ENCODE measurements around the gene SRP9.
"Not testable (repeated sequence)": the region's sequence is repeated elsewhere in the genome, so short reads cannot be mapped to it uniquely, and the experiment has no call there.

Gene SRP9

DNA sequence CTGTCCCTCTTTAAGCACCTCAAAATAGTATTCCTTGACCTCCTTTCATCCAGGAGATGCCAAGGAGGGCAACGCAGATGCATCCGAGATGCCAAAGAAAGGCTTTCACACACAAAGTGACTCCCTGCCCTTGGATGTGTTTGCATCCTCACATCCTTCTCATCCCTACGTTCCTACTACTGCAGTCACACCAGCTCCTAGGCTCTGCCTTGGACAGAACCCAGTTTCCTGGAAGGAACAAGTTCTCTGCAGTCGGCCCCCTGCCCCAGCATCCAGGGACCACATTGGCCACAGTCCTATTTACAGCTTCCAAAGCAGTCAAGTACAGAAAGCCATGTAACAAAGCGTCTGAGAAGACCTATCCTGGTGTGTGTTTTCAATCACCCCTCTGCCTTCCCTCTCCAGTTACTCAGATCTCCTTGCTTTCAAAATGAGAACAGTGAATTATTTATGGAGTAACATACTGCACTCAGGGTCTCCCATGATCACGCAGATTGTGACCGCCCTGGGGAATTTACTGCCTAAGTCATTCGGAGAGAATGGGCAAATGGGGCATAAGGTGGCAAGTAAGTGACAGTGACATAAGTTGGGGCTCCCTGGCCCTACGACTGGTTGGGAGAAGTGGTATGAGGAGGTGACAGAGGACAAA, 21.8 kb upstream of the SRP9 start:
- DNase-seq (ENCODE audit: low read depth) = no peak

DNA sequence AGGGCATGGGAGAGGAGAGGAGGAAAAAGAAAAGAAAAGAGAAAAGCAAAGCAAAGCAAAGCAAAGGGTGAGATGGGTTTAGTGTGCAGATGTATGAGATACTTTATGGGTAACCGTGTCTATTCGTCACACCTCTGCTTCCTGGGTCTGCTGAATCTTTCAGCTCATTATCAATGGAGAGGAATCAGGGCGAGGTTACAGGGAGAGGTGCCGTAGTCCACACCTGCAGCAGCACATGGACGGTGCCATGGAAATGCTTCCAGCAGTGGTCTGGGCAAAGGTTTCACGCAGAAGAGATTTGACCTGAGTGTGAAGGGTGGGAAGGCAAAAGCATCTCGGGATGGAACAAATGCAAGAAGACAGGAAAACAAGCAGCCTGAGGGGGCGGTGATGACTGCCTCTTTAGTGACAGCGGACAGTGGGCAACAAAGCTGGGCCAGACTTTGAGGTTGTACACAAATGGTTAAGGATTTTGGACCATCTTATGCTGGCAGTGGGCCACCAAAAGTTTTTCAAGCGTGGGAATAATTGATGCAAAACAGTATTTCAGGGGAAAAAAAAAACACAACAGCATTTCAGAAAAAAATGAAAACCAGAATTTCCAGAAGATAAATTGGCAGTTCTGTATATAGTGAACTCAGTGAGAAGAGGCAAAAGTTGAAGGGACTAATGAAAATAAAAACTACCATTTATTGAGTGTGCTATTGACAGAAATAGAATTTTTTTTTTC, 19.5 kb upstream of the SRP9 start:
- no peak for DNase-seq (ENCODE audit: low read depth)

DNA sequence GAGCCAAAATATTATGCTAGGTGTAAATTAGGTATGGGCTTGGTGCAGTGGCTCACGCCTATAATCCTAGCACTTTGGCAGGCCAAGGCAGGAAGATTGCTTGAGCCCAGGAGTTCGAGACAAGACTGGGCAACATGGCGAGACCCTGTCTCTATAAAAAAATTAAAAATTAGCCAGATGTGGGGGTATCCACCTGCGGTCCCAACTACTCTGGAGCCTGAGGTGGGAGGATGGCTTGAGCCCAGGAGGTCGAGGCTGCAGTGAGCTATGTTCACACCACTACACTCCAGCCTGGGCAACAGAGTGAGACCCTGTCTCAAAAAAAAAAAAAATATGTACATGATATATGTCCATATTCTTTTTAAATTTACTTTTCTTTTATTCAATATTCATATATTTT, 17.7 kb upstream of the SRP9 start:
- not testable (repeated sequence) for DNase-seq (ENCODE audit: low read depth)

DNA sequence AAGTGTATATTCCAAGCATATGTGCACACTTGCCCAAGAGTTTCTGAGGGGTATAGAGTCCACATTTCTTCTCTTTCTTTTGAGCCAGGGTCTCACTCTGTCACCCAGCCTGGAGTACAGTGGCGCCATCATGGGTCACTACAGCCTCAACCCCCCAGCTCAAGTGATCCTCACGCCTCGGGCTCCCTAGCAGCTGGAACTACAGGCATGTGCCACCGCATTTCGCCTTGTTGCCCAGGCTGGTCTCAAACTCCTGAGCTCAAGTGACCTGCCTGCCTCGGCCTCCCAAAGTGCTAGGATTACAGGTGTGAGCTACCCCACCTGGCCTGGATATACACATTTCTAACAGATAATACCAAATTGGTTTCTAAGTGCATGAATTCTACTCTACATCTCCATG, 17.1 kb upstream of the SRP9 start:
- no peak for DNase-seq (ENCODE audit: low read depth)

DNA sequence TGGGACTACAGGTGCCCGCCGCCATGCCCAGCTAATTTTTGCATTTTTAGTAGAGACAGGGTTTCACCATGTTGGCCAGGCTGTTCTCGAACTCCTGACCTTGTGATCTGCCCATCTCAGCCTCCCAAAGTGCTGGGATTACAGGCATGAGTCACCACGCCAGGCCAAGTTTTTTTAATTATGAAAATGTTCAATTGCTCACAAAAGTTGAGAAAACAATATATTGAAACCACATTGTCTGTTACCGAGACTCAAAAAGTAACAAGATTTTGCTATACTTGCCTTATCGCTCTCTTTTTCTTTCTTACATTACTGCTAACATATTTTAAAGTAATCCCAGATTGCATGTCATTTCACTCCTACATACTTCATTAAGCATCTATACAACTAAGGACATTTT, 16.2 kb upstream of the SRP9 start:
- not testable (repeated sequence) for DNase-seq (ENCODE audit: low read depth)

DNA sequence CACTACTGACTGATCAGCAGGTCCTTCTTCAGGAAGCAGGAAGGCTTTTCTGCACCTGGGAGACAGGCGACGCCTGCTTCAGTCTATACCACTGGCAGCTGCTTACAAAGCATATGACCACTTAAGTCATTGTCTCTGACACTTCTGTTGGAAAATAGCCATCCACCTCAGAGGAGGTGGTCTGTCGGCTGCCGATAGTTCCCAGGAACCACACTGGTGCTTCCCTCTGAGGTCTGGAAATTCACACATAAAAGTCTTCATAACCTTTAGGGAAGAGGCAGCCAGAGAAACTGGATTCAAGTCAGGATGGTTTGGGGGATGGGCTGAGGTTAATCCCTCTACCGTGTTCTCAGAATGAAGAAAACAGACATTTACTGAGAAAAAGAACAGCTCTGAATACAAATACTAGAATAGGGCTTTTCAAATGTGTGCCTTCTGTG, 15.6 kb upstream of the SRP9 start:
- no peak for DNase-seq (ENCODE audit: low read depth)

DNA sequence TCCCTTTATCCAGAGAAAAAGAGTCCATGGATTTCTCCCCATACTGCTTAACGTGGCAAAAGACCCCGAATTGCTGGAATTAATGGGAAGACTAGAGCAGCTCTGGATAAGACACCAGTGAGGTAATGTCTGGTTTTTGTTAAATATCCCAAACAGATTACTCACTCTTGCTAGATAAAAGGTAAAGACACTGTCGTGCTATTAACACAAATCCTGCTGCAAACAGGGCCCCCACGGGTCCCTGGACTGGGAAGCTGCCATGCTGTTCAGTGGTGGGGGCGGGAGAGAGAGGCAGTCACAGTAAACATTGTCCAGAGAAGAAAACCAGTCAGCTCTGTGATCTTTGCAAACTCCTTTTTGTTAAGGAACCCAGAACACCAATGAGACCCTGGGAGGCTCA, 15.2 kb upstream of the SRP9 start:
- DNase-seq (ENCODE audit: low read depth) = no peak

DNA sequence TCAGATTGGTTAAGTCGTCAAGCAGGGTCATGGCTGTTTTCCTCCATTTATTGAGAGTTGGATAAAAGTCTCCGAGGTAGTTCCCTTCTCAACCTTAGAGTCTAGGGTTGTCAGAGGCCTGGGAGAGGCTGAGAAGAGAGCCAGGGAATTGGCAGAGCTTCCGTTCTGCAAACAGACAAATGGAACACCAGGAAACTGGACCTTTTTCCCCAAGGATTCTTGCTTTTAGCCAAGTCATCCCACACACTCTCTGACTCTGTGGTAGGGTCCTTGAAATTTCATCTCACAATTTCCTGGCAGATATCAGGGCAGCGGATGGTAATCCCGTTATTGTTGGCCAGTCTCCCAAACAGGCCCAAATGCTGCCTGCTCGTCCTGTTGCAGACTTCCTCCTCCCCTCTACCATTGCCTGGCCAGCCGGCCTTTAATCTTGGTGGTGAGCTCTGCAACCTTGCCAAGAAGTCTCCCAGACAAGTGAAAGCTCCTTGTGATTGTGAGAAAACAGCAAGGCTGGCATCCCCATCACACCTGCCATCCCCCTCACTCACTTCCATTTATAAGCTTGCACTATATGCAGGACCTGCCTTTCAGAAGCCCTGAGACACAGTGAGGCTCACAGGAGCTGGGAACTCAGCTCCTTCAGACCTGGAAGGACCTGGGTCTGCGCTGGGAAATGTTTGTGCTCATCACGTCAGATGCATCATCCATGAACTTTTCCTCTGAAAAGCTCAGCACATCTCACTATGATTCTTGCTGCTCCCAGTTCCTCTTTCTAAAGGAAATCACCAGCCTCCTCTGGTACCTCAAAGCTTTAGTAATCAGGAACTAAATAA, 13.7 kb upstream of the SRP9 start:
- no peak for DNase-seq (ENCODE audit: low read depth)

DNA sequence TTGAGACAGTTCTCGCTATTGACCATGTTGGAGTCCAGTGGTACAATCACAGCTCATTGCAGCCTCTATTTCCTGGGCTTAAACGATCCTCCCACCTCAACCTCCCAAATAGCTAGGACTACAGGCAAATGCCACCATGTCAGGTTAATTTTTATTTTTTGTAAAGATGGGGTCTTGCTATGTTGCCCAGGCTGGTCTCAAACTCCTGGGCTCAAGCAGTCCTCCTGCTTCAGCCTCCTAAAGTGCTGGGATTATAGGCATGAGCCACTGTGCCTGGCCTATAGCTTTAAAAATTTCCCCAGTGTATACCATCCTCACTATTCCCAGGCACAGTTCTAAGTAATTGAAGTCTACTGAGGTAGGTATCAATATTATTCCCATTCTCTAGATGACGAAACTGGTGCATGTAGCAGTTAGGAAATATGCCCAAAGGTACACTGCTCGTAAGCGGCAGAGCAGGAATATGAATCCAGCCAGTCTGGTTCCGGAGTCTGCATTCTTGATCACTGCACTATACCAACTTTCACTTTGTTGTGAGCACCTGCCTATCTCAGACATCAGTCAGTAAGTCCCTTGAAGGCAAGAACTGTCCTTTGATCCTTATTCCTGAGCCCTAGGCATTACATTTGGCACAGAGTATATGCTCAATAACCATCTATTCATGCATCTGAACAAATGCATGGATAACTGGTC, 11.5 kb upstream of the SRP9 start:
- no peak for DNase-seq (ENCODE audit: low read depth)

DNA sequence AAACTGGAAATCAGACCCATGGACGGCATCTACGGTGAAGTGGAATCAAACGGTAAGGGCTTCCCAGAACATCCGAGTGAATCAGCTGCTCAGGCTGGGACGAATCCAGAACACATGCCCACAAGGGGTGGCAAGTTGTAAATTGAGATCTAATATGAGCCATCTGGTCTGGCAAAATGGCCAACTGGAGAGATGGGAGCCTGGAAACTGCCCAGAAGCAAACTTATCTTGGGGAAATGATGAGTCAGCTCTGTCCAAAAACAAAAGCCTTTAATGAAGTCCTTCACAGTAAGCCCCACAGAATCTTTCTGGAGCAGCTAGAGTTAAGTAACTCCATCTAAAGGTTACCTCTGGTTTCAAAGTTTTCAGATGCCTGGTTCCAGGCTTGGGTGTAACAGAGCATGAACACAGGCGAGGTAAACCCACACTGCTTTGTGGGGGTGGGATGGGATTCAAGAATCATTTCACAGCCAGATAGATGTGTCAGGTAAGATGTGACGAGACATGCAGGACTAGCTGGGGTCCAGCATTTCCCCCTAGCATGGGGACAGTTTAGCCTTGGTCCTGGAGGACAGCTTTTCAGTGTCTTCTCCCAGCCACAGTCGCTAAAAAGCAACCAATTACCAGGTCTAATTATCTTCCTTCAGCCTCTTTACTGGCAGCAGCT, 10.5 kb upstream of the SRP9 start:
- DNase-seq (ENCODE audit: low read depth) = no peak

DNA sequence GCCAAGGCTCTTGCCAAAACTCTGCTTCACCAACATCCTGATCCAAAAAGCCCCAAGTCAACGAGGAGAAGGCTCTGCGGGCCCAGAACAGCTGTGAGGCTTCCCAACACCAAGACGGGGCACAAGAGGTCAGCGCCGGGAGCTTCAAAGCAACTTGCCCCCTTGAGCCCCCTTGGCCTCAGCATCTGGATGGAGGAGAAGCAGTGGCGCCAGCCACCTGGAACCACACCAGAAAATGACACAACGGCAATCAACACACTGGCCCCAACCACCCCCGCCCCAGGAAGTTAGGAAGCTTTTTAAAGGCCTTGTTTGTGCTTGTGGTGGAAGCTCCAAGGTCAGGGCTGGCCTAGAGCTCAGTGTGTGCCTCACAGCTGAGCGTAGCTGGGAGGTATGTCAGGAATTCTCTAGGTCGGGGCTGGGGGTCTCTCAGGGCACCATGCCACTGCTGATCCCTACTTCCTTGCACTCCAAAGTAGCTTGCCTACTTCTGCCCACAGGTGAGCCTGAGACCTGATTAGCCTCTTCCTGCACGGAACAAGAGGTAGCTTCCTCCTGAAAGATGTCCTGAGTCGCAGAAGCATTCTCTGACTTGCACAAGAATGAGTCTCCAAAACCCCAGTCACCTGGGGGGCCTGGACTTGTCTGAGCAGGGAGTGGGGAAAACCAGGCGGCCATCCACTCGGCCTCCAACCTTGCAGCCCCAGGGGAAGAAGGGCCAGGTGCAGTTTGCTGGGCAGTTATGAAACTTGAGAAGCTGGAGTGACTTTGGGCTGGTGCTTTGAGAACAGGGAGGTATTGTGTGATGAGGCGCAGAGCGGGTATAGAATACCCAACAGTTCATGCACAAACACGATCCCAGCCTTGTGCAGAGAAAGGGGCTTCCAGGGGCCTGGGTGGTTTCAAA, 9.7 kb upstream of the SRP9 start:
- no peak for DNase-seq (ENCODE audit: low read depth)

DNA sequence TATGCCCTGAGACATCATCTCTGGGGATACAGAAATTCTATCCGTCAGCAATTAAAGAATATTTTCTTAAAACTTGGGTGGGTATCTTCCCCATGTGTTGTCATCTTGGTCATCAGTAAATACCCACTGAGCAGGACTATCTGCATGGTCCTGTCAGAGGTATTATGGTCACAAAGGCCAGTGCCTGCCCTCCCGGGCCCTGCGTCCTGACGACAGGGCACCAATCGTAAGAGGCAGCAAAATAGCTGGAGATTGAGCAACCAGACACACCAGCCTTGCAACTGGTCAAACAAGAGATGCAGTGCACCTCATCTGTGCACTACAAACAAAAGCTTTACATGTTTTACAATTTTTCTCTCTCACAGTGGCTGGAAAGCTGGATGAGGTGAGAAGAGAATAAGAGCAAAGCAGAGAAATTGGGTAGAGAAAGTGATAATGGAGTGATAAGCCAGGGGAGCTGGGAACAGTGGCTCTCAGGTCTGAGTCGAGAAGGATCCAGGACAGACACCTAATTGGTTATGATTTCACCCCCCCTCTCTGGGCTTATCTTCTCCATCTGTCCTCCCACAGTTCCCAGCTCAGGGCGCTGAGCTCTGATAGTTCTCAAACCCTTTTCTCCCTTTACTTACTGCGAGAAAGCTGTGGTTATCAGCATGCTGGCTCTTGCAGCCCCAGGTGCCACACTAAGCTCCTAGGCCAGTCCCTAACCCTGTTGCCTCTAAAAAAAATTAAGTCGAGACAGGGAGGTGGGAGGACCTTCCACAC, 8.8 kb upstream of the SRP9 start:
- DNase-seq (ENCODE audit: low read depth) = no peak

DNA sequence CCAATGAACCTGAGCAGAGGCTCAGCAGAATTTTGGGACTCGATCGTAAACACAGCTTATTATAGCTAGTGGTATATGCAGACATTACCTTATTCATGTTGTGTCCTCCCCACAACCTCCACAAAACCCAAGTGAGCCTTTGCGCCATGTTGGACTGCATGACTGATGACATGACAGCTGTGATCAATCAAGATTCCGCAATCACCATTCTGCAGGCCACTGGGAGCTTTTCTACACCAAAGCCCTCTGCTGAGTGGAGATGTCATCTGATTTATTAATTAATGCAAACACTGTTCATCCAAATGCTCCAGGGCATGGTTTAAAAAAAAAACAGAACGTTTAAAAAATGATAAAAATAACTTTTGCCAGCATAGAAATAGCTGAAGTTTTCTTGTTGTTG, 7.9 kb upstream of the SRP9 start:
- no peak for DNase-seq (ENCODE audit: low read depth)

DNA sequence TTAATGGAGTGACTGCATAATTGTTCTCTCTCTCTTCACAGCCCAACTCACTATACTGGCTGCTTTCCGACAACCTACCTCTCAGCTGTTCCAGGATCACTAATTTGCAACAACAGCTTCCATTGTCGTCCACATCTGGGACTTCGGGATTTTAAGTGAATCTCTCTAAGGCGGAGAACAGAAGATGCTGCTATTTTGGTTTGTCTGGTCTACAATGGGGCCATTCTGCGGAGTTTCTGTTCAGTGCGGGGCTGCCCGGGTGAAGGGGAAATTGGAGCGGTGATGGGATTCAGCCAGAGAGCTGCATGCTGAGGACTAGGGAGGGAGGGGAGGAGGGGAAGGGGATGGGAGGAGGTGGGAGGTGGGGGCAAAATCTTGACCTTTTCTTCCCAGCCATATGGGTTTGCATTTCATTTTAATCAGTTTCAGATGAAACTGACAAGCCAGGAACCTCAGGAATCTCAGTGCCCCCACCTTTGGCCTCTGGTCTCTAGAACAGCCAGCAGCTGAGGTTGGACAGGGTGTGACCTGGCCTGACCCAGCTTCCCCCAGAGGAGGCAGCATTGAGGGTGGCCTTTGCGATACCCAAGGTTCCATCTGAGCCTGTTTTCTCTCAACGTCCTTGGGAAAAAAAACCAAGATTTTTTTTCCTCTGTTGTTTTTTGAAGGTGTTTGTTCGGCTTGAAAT, 6.9 kb upstream of the SRP9 start:
- DNase-seq (ENCODE audit: low read depth) = no peak

DNA sequence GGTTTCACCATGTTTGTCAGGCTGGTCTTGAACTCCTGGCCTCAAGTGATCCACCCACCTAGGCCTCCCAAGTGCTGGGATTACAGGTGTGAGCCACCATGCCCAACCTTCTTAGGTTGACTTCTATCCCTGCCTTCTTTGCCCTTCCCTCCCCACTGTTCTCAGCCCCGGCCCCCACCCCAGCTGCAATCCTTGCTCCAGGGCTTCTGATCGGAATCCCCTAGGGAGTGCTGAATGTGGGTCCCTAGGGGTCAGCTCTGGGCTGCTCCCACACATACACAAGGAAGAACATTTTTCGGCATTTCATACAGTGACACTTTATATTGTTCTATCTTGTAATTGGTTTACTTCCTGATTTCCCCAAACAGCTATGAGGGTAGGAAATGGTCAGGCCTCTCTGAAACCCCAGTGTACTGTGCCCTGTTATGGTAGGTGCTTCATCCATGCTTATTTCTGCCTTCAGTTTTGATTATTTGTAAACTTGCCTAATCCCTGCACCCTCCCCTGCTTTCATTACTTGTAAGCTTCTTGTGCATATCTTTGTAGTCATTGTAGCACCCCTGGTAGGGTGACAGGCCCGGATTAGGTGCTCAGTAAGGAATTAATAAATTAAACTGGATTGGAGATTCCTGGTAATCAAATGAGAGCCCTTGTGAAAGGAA, 5.8 kb upstream of the SRP9 start:
- DNase-seq (ENCODE audit: low read depth) = no peak

DNA sequence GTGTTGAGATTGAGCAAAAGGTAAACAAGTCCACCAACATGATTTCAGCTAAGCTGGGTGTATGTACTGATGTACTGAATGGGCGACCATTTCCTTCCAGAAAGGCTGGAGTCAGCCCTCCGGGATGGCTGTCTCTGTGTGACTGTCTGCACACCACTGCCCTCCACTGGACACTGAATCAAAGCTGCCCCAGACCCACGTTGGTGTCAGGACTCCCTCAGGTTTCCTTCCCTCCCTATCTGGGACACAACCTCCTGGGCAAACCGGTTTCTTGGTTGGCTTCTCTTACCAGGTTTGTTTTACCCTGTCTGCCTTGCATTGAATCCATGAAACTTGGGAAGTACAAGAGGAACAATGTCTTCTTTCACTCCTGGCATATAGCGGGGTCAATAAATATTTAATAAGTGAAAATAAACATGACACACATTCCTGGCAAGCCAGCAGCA, 5.3 kb upstream of the SRP9 start:
- DNase-seq (ENCODE audit: low read depth) = no peak

DNA sequence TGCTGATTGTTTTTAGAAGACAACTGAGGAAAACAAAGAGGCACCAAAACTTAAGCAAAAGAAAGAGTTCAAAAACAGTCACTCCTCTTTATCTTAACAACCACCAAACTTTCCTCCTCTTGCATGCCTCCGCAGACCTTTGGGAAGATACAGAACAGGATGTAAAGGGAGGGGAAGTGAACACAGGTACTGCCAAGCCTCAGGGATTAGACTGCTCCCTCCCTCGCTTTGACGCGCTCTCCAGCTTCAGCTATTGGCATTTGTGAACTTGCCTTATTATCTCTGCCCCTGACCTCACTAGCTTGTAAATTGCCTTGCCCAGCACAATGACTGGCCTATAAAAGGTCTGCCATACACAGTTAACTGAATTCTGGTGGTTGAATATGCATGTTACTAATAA, 4.8 kb upstream of the SRP9 start:
- DNase-seq (ENCODE audit: low read depth) = no peak

DNA sequence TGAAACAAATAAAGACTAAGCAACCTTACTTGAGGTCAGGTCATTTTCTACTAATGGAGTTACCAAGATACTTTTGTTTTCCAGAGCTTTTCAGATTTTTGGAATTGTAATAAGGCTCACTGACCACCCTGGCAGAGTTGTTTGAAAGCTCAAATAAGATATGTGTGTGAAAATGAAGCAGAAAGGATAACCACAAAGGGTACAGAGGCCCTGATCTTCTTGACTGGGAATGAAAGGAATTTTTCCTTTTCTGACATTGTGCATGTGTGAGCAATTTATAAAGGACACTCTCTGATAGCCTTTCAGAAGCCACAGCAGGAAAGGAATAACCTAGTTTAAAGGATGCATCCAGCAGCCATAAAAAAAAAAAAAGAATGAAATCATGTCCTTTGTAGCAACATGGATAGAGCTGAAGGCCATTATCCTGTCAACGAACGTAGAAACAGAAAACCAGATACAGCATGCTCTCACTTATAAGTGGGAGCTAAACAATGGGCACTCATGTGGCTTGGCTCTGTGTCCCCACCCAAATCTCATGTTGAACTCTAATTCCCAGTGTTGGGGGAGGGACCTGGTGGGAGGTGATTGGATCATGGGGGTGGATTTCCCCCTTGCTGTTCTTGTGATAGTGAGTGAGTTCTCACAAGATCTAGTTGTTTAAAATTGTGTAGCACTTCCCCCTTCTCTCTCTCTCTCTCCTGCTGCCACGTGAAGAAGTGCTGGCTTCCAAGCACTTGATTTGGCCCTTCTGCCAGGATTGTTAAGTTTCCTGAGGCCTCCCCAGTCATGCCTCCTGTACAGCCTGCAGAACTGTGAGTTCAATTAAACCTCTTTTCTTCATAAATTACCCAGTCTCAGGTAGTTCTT, 3.1 kb upstream of the SRP9 start:
- DNase-seq (ENCODE audit: low read depth) = no peak

All from activated gamma-delta T cell treated with anti-CD3 and anti-CD28 coated beads, Interleukin-2, amount 50 U/mL, for 16 hours (primary cell).